Liver (tissue), 9 donors: ENCODE measurements around the gene LGALS12. TPM values are rescaled to one million over a fixed set of nuclear protein-coding genes. Genes with fewer than 3 reads are reported as not detected.

ENCODE experiments used
- DNase-seq: peaks from one replicate; pipeline ENCODE4 v3.0.0-alpha.2; 2017; ENCODE audit warnings: low spot score
- H3K27ac ChIP-seq, 2 donors: one replicate each; pipeline ENCODE4 v1.7.0; 2013; ENCODE audit warnings: inconsistent platforms in 2 of 2, low read length in 2 of 2, control low read depth in 1 of 2, low read depth in 1 of 2, mild to moderate bottlenecking in 1 of 2
- H3K27me3 ChIP-seq, 4 donors: one replicate each; pipeline versions ENCODE4 v1.6.1 to v1.7.0; 2013; ENCODE audit warnings: low read length in 3 of 4, inconsistent platforms in 1 of 4, mild to moderate bottlenecking in 1 of 4, moderate library complexity in 1 of 4; ENCODE audit not compliant: control insufficient read depth in 4 of 4, insufficient read depth in 4 of 4
- H3K36me3 ChIP-seq, 4 donors: one replicate each; pipeline versions ENCODE4 v1.6.1 to v1.7.0; 2013; ENCODE audit warnings: low read length in 3 of 4, mild to moderate bottlenecking in 3 of 4, low read depth in 1 of 4, moderate library complexity in 1 of 4; ENCODE audit not compliant: control insufficient read depth in 4 of 4, insufficient read depth in 3 of 4
- H3K4me1 ChIP-seq, 4 donors: one replicate each; pipeline versions ENCODE4 v1.6.1 to v1.7.0; 2013; ENCODE audit warnings: low read length in 3 of 4, mild to moderate bottlenecking in 3 of 4, moderate library complexity in 1 of 4; ENCODE audit not compliant: control insufficient read depth in 4 of 4, insufficient read depth in 4 of 4
- H3K4me3 ChIP-seq, 3 donors: one replicate each; pipeline versions ENCODE4 v1.6.1 to v1.7.0; 2013; ENCODE audit warnings: low read length in 3 of 3, control low read depth in 1 of 3, low read depth in 1 of 3, mild to moderate bottlenecking in 1 of 3
- H3K9ac ChIP-seq, 2 donors: one replicate each; pipeline ENCODE4 v1.7.0; 2013; ENCODE audit warnings: low read length in 2 of 2, mild to moderate bottlenecking in 2 of 2, moderate library complexity in 2 of 2, control low read depth in 1 of 2, low read depth in 1 of 2
- H3K9me3 ChIP-seq, 4 donors: one replicate each; pipeline versions ENCODE4 v1.6.1 to v1.7.0; 2013; ENCODE audit warnings: low read length in 3 of 4; ENCODE audit not compliant: control insufficient read depth in 4 of 4
- CTCF ChIP-seq: fragments of 150-350 bp; IDR thresholded peaks from 2 replicates; pipeline ENCODE4 v1.5.1; 2017; ENCODE audit warnings: improper control_type of control experiment, low read depth, low read length; ENCODE audit not compliant: missing input control
- FOXA1 ChIP-seq: IDR thresholded peaks from 2 replicates; pipeline ENCODE4 v1.6.1; 2016; ENCODE audit warnings: antibody characterized with exemption
- GABPA ChIP-seq, 2 donors: IDR thresholded peaks in 1 of 2; conservative IDR thresholded peaks in 1 of 2; 2 replicates each; pipeline ENCODE4 v1.6.1; 2016; ENCODE audit warnings: antibody characterized with exemption in 2 of 2, mild to moderate bottlenecking in 1 of 2, moderate library complexity in 1 of 2
- HNF4A ChIP-seq, 2 donors: conservative IDR thresholded peaks; 2 replicates each; pipeline ENCODE4 v1.6.1; 2016; ENCODE audit warnings: antibody characterized with exemption in 2 of 2, mild to moderate bottlenecking in 2 of 2
- JUND ChIP-seq, 2 donors: IDR thresholded peaks; 2 replicates each; pipeline ENCODE4 v1.6.1; 2016; ENCODE audit warnings: antibody characterized with exemption in 2 of 2
- NR2F2 ChIP-seq: IDR thresholded peaks from 2 replicates; pipeline ENCODE4 v1.6.1; 2016; ENCODE audit warnings: antibody characterized with exemption
- RXRA ChIP-seq, 2 donors: IDR thresholded peaks; 2 replicates each; pipeline ENCODE4 v1.6.1; 2017 to 2018; ENCODE audit warnings: antibody characterized with exemption in 2 of 2, mild to moderate bottlenecking in 1 of 2
- YY1 ChIP-seq: IDR thresholded peaks from 2 replicates; pipeline ENCODE4 v1.6.1; 2016; ENCODE audit warnings: antibody characterized with exemption, mild to moderate bottlenecking
- WGBS: extraction: QIAGEN DNeasy Blood & Tissue Kit; methylation state at CpG from one replicate; pipeline ENCODE4 v1.1.7; 2013; 5-methylcytosine and 5-hydroxymethylcytosine counted together
- polyA plus RNA-seq, 2 donors: library from polyadenylated mRNA; stranded (reverse) in 1 of 2; unstranded in 1 of 2; fragments of 200-250 nt in 1 of 2; fragments of >200 nt in 1 of 2; fragmentation: Nextera tagmentation in 1 of 2; extraction: Ambion mirVana in 1 of 2; gene quantifications; one replicate each; pipeline versions ENCODE4 v1.2.1 to v1.2.3, GENCODE V29; 2013 to 2015
- total RNA-seq, 2 donors: library from RNA; depleted of rRNA; stranded (reverse); fragments of >200 nt; gene quantifications; one replicate each; pipeline ENCODE4 v1.2.3, GENCODE V29; 2014
- TF ChIP-seq, protein P1 (sequence below): IDR thresholded peaks from 2 replicates; pipeline ENCODE4 v1.6.1; 2016; ENCODE audit warnings: antibody characterized with exemption
- TF ChIP-seq, protein P2 (sequence below): IDR thresholded peaks from 2 replicates; pipeline ENCODE4 v1.6.1; 2016; ENCODE audit warnings: antibody characterized with exemption, mild to moderate bottlenecking
- donor health status: healthy.
- donor health status: healthy.
- donor health status: healthy.
- donor health status: healthy.
- donor health status: healthy.

Gene LGALS12
- total and polyA plus RNA-seq, 4 donors = 0.03 to 0.98 TPM; not detected in 2

GRCh38 chr11:63502252-63502820 lies 3.5 kb upstream of the LGALS12 start:
- Histone ChIP-seq H3K4me1 (peaks cover 12 to 35% (median 25%) of the 10 kb centered on the region in 4 donors), H3K9me3 (peaks cover 0 to 4% (median 2%) of the 10 kb centered on the region in 4 donors), H3K27ac (no peak overlapping the region), H3K9ac (no peak overlapping the region), H3K27me3 (no peaks in the 10 kb centered on the region), H3K4me3 (no peak overlapping the region), H3K36me3 (no peaks in the 10 kb centered on the region)
- no peak for TF ChIP-seq NR2F2
- no peak for TF ChIP-seq YY1
- TF ChIP-seq JUND (IDR thresholded peaks at IDR 0.05) = no peak
- no peak for TF ChIP-seq HNF4A (conservative IDR thresholded peaks at IDR 0.05)
- no peak for TF ChIP-seq RXRA (IDR thresholded peaks at IDR 0.05)
- TF ChIP-seq FOXA1 = no peak
- TF ChIP-seq, protein P1, sequence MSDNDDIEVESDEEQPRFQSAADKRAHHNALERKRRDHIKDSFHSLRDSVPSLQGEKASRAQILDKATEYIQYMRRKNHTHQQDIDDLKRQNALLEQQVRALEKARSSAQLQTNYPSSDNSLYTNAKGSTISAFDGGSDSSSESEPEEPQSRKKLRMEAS = no peak
- DNase-seq = no peak
- 77% methylated on average over 2 of the region's 2 CpGs for WGBS

DNA sequence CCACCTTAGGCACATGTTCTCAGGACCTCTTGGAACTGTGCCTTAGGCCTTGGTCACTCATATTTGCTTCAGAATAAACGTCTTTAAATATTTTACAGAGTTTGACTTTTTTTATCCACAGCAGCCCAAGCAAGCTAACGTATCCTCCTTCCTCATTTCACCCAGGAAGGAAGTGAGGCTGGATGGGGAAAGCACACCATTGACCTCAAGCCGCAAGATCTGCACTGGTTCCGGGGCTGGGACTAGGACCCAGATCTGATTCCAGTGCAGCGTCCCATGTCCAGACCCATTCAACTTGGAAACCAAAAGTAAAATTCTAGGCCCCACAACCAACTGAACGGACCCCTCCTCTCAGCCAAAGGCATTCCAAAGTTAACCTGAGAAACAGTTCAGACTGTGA lies 2.4 kb upstream of the LGALS12 start:
- Histone ChIP-seq H3K27ac (no peak overlapping the region), H3K9ac (no peak overlapping the region), H3K4me3 (no peak overlapping the region), H3K4me1 (peaks cover 12 to 39% (median 28%) of the 10 kb centered on the region in 4 donors), H3K27me3 (no peaks in the 10 kb centered on the region), H3K9me3 (peaks cover 0 to 4% (median 2%) of the 10 kb centered on the region in 4 donors), H3K36me3 (no peaks in the 10 kb centered on the region)
- WGBS = 69% methylated on average over 6 of the region's 6 CpGs
- DNase-seq = no peak
- TF ChIP-seq FOXA1 (no peak), CTCF (no peak)

GRCh38 chr11:63504054-63504453 lies 1.8 kb upstream of the LGALS12 start:
- no peaks in the 10 kb centered on the region for H3K27me3 ChIP-seq
- H3K4me1 ChIP-seq = peaks cover 12 to 39% (median 29%) of the 10 kb centered on the region in 4 donors
- WGBS = 94% methylated on average over 1 of the region's 1 CpG
- TF ChIP-seq GABPA (IDR thresholded peaks at IDR 0.05 in 1 of 2, conservative IDR thresholded peaks at IDR 0.05 in 1 of 2) = no peak
- TF ChIP-seq, protein P1 = no peak
- TF ChIP-seq, protein P2, sequence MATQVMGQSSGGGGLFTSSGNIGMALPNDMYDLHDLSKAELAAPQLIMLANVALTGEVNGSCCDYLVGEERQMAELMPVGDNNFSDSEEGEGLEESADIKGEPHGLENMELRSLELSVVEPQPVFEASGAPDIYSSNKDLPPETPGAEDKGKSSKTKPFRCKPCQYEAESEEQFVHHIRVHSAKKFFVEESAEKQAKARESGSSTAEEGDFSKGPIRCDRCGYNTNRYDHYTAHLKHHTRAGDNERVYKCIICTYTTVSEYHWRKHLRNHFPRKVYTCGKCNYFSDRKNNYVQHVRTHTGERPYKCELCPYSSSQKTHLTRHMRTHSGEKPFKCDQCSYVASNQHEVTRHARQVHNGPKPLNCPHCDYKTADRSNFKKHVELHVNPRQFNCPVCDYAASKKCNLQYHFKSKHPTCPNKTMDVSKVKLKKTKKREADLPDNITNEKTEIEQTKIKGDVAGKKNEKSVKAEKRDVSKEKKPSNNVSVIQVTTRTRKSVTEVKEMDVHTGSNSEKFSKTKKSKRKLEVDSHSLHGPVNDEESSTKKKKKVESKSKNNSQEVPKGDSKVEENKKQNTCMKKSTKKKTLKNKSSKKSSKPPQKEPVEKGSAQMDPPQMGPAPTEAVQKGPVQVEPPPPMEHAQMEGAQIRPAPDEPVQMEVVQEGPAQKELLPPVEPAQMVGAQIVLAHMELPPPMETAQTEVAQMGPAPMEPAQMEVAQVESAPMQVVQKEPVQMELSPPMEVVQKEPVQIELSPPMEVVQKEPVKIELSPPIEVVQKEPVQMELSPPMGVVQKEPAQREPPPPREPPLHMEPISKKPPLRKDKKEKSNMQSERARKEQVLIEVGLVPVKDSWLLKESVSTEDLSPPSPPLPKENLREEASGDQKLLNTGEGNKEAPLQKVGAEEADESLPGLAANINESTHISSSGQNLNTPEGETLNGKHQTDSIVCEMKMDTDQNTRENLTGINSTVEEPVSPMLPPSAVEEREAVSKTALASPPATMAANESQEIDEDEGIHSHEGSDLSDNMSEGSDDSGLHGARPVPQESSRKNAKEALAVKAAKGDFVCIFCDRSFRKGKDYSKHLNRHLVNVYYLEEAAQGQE = no peak
- H3K36me3 ChIP-seq = no peaks in the 10 kb centered on the region
- H3K27ac ChIP-seq = no peak overlapping the region
- no peak overlapping the region for H3K9ac ChIP-seq
- H3K9me3 ChIP-seq = peaks cover 0 to 4% (median 2%) of the 10 kb centered on the region in 4 donors
- DNase-seq = no peak
- no peak overlapping the region for H3K4me3 ChIP-seq
